ENCODE results near the gene PTPRM. TPM values are rescaled to one million over a fixed set of nuclear protein-coding genes. Genes with fewer than 3 reads are reported as not detected.

The PTPRM gene
- total and polyA plus RNA-seq, 3 donors from 2014 or later: 76.4 to 101 (median 94.6) TPM

DNA sequence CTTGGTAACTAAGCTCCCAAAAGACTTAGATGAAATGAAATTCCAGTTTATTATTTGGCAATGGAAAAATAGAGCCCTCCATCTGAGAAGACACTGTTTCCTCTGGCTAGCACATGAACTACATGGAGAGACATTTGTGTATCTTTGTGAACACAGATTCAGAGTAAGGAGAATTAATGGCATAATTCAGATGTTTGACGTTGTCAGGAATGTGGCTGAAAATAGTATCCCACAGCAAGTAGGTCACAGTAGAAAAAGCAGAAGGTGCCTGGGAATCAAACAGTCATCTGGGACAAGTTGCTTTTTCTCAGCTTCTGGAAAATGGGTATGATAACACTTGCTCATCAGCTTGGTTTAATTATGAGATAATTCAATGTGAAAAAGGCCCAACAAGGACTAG is 288.6 kb downstream of the PTPRM start:
- H3K4me1 ChIP-seq: no peaks in the 10 kb centered on the region
- TF ChIP-seq POLR2A (IDR thresholded peaks at IDR 0.05): no peak
- TF ChIP-seq, protein P1, sequence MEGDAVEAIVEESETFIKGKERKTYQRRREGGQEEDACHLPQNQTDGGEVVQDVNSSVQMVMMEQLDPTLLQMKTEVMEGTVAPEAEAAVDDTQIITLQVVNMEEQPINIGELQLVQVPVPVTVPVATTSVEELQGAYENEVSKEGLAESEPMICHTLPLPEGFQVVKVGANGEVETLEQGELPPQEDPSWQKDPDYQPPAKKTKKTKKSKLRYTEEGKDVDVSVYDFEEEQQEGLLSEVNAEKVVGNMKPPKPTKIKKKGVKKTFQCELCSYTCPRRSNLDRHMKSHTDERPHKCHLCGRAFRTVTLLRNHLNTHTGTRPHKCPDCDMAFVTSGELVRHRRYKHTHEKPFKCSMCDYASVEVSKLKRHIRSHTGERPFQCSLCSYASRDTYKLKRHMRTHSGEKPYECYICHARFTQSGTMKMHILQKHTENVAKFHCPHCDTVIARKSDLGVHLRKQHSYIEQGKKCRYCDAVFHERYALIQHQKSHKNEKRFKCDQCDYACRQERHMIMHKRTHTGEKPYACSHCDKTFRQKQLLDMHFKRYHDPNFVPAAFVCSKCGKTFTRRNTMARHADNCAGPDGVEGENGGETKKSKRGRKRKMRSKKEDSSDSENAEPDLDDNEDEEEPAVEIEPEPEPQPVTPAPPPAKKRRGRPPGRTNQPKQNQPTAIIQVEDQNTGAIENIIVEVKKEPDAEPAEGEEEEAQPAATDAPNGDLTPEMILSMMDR (IDR thresholded peaks at IDR 0.05): no peak
- H3K36me3 ChIP-seq (ENCODE audit: low read depth, missing control alignments): no peaks in the 10 kb centered on the region
- H3K9me3 ChIP-seq: no peaks in the 10 kb centered on the region
- no peak overlapping the region for H3K4me3 ChIP-seq
- 39 to 65% methylated on average over 1 of the region's 1 CpG for WGBS, 2 donors
- no peak overlapping the region for H3K27ac ChIP-seq
- no peaks in the 10 kb centered on the region for H3K27me3 ChIP-seq
- intact Hi-C loops (cut with DNase I; ENCODE audit: low total_unique reads): no loop called here
- DNase-seq: no peak

DNA sequence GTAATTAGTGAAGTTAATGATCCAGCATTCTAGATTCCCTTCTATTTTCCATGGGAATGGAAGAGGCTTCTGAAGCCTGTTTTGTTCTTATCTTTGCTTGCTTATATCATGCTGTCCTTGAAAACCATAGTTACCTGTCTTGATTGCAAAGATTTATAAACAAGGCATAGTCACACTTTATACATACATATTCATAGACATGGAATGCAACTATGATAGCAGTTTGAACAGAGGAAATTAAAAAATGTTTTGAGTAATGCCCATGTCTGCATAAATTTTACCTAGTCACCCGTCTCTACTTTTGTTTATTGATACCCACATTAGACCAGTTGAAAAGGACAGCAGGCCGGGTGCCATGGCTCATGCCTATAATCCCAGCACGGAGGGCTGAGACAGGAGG is 289.0 kb downstream of the PTPRM start:
- TF ChIP-seq POLR2A (IDR thresholded peaks at IDR 0.05): no peak
- TF ChIP-seq, protein P1 (IDR thresholded peaks at IDR 0.05): no peak
- no peak overlapping the region for H3K4me3 ChIP-seq
- WGBS, 2 donors: 97 to 98% methylated on average over 3 of the region's 3 CpGs
- H3K27me3 ChIP-seq: no peaks in the 10 kb centered on the region
- no peaks in the 10 kb centered on the region for H3K9me3 ChIP-seq
- no peaks in the 10 kb centered on the region for H3K36me3 ChIP-seq (ENCODE audit: low read depth, missing control alignments)
- H3K4me1 ChIP-seq: no peaks in the 10 kb centered on the region
- intact Hi-C loops (cut with DNase I; ENCODE audit: low total_unique reads): no loop called here
- DNase-seq: no peak
- no peak overlapping the region for H3K27ac ChIP-seq

DNA sequence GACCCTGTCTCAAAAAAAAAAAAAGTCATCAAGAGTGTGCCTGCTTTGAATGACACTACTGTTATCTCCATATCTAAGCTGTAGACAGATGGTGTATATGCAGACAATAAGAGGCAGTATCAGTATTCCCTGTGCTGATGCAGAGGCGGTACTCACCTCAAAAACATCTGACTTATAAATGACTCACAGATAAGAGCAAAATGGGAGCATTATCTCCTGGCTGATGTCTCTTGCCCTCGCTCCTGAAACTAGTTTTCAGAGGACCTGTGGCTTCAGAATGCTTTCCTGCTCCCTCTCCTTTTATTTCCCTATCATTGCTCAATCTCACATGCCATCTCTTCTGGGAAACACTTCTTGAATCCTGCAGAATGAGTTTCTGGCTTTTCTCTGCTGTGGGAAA is 289.6 kb downstream of the PTPRM start:
- 85 to 92% methylated on average over 2 of the region's 2 CpGs for WGBS, 2 donors
- intact Hi-C loops (cut with DNase I; ENCODE audit: low total_unique reads): no loop called here
- no peaks in the 10 kb centered on the region for H3K4me1 ChIP-seq

DNA sequence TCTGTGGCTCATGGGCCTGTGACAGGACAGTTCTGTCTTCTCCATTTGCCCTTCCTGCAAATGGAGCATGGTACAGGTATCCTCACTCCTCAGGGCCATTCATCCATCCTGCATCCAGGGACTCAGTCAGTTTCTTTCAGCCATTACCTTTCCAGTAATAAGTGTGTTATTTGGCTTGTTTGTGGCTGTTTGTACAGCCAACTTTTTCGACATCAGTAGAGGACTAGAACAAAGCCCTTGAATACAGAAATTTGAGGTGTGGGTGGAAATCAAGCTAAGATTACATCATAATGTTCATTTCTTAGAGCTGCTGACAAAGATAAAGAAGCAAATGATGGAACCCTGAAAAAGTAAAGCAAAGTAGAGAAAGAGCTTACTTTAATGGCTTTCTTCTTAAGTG is 290.4 kb downstream of the PTPRM start:
- no peak overlapping the region for H3K4me3 ChIP-seq
- H3K4me1 ChIP-seq: no peaks in the 10 kb centered on the region
- H3K9me3 ChIP-seq: no peaks in the 10 kb centered on the region
- WGBS, 2 donors: 75% methylated on average over 1 of the region's 1 CpG
- DNase-seq: no peak
- no peaks in the 10 kb centered on the region for H3K36me3 ChIP-seq (ENCODE audit: low read depth, missing control alignments)
- intact Hi-C loops (cut with DNase I; ENCODE audit: low total_unique reads): no loop called here
- H3K27ac ChIP-seq: no peak overlapping the region
- TF ChIP-seq, protein P1 (IDR thresholded peaks at IDR 0.05): no peak
- TF ChIP-seq POLR2A (IDR thresholded peaks at IDR 0.05): no peak
- H3K27me3 ChIP-seq: no peaks in the 10 kb centered on the region

More for the DNA sequence above, 289.6 kb downstream of the PTPRM start:
- Histone ChIP-seq H3K36me3 (ENCODE audit: low read depth, missing control alignments) (no peaks in the 10 kb centered on the region), H3K4me3 (no peak overlapping the region), H3K9me3 (no peaks in the 10 kb centered on the region), H3K27ac (no peak overlapping the region), H3K27me3 (no peaks in the 10 kb centered on the region)
- no peak for DNase-seq
- TF ChIP-seq, protein P1 (IDR thresholded peaks at IDR 0.05): no peak
- TF ChIP-seq POLR2A (IDR thresholded peaks at IDR 0.05): no peak

DNA sequence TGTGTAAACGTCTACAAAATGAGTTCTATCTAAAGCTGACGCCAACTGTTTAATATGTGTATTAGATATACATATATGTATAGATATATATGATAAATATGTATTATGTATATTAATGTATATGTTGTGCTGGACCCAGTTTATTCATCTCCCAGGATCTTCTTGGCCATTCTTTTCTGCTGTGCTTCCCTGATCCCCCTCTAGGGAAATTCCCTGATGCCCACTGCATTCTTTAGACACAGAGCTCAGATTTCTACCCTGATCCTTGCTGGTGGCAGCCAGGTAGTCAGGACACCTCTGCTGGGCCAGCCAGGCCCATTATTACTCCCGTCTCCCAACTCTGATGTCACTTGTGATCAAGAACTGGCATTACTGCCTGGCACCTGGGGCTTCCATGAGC is 292.0 kb downstream of the PTPRM start:
- no peak overlapping the region for H3K27ac ChIP-seq
- intact Hi-C loops (cut with DNase I; ENCODE audit: low total_unique reads): no loop called here
- H3K4me3 ChIP-seq: no peak overlapping the region
- H3K4me1 ChIP-seq: no peaks in the 10 kb centered on the region
- no peak for TF ChIP-seq POLR2A (IDR thresholded peaks at IDR 0.05)
- TF ChIP-seq, protein P1 (IDR thresholded peaks at IDR 0.05): no peak
- DNase-seq: no peak
- no peaks in the 10 kb centered on the region for H3K27me3 ChIP-seq
- no peaks in the 10 kb centered on the region for H3K36me3 ChIP-seq (ENCODE audit: low read depth, missing control alignments)
- WGBS, 2 donors: 90 to 97% methylated on average over 3 of the region's 3 CpGs
- no peaks in the 10 kb centered on the region for H3K9me3 ChIP-seq
